HepG2 (cell line): ENCODE results near the gene TGM3. TPM values are rescaled to one million over a fixed set of nuclear protein-coding genes. Genes with fewer than 3 reads are reported as not detected.

ENCODE experiments used
- ATAC-seq: fragments of 200-7000 bp; cut with Tn5 transposase; 3 replicates; pipeline ENCODE4 v1.9.1; 2020; ENCODE audit warnings: mild to moderate bottlenecking, moderate library complexity
- BruUV-seq: library from RNA; stranded (reverse); fragments of 400-500 nt; replicated peaks from 2 replicates; lab custom pipeline; 2021; lab: Mats Ljungman, UMichigan
- CTCF ChIA-PET: fragments of 300-600 bp; formaldehyde crosslinking; extraction: SDS; loops from one replicate; lab custom pipeline; 2021; ENCODE audit warnings: low total read pairs, inconsistent platforms, low intra/inter-chr PET ratio; lab: Yijun Ruan, JAX
- POLR2A ChIA-PET: fragments of 350-600 bp; sonication (Branson Sonifier 250); formaldehyde crosslinking; loops from one replicate; lab custom pipeline; 2020; ENCODE audit warnings: antibody characterized with exemption, inconsistent platforms; lab: Yijun Ruan, JAX
- DNase-seq: peaks from one replicate; pipeline ENCODE4 v3.0.0-alpha.2; 2015; ENCODE audit warnings: low spot score
- FAIRE-seq: peaks from 3 replicates; lab custom pipeline; 2011; peaks lifted over from hg19 to GRCh38; lab: Jason Lieb, UNC
- H2AFZ ChIP-seq: one replicate; pipeline ENCODE4 v1.6.1; 2011; ENCODE audit warnings: low read length, inconsistent platforms
- H3K27ac ChIP-seq: fragments of 300-600 bp; 3 replicates; pipeline ENCODE4 v1.8.0; 2011; ENCODE audit warnings: mixed run types, mild to moderate bottlenecking, mixed read lengths, low read length, inconsistent platforms; ENCODE audit not compliant: insufficient read depth; ENCODE audit errors: extremely low read length
- H3K27me3 ChIP-seq, 2 experiments: fragments of 200-600 bp in 1 of 2; 2 replicates in 1 of 2; 3 replicates in 1 of 2; pipeline versions ENCODE4 v1.6.0 to v1.8.0; 2011; ENCODE audit warnings: low read length in 2 of 2, mild to moderate bottlenecking in 2 of 2, moderate library complexity in 2 of 2, inconsistent platforms in 1 of 2; ENCODE audit not compliant: insufficient read depth in 2 of 2, control insufficient read depth in 1 of 2
- H3K36me3 ChIP-seq, 2 experiments: fragments of 200-600 bp in 1 of 2; replicated peaks in 1 of 2; 2 replicates in 1 of 2; 3 replicates in 1 of 2; pipeline versions ENCODE4 v1.5.1 to v1.8.0; 2011; ENCODE audit warnings: low read length in 2 of 2, inconsistent platforms in 1 of 2; ENCODE audit not compliant: insufficient read depth in 2 of 2, control insufficient read depth in 1 of 2
- H3K4me1 ChIP-seq: 2 replicates; pipeline ENCODE4 v1.5.1; 2012; ENCODE audit warnings: low read length, inconsistent platforms; ENCODE audit not compliant: insufficient read depth
- H3K4me2 ChIP-seq: 2 replicates; pipeline ENCODE4 v1.6.0; 2011; ENCODE audit warnings: low read depth, low read length, inconsistent platforms
- H3K4me3 ChIP-seq, 3 experiments: fragments of 200-600 bp in 1 of 3; sonication (generic), shearing (Covaris generic) in 1 of 3; replicated peaks in 1 of 3; 2 replicates each; pipeline ENCODE4 v1.5.1; 2011 to 2016; ENCODE audit warnings: low read length in 3 of 3, inconsistent platforms in 2 of 3, low read depth in 2 of 3, mild to moderate bottlenecking in 2 of 3, control low read depth in 1 of 3, mixed read lengths in 1 of 3; ENCODE audit not compliant: insufficient read depth in 1 of 3
- H3K79me2 ChIP-seq: one replicate; pipeline ENCODE4 v1.6.1; 2011; ENCODE audit warnings: low read length, inconsistent platforms; ENCODE audit not compliant: insufficient read depth
- H3K9ac ChIP-seq: 2 replicates; pipeline ENCODE4 v1.6.0; 2011; ENCODE audit warnings: mild to moderate bottlenecking, low read depth, low read length, inconsistent platforms; ENCODE audit not compliant: insufficient read depth
- H3K9me3 ChIP-seq: 2 replicates; pipeline ENCODE4 v1.5.1; 2012; ENCODE audit warnings: mild to moderate bottlenecking, low read length
- H4K20me1 ChIP-seq: 2 replicates; pipeline ENCODE4 v1.6.0; 2011; ENCODE audit warnings: inconsistent platforms, mild to moderate bottlenecking, low read length, moderate library complexity; ENCODE audit not compliant: insufficient read depth
- CSRNP1 ChIP-seq: sonication (generic); formaldehyde crosslinking; IDR thresholded peaks from 2 replicates; pipeline ENCODE4 v1.8.1; 2023; ENCODE audit warnings: mild to moderate bottlenecking, missing genetic modification reagents
- MED1 ChIP-seq: sonication (generic); formaldehyde crosslinking; IDR thresholded peaks from 2 replicates; pipeline ENCODE4 v1.4.0; 2020; ENCODE audit warnings: missing genetic modification reagents
- TFE3 ChIP-seq: IDR thresholded peaks from 2 replicates; pipeline ENCODE4 v1.6.1; 2016
- WGBS: methylation state at CpG from one replicate; pipeline ENCODE4 v1.1.6; 2017; ENCODE audit warnings: low lambda C conversion rate; 5-methylcytosine and 5-hydroxymethylcytosine counted together
- in situ Hi-C: cut with HindIII; loops from 2 replicates; pipeline ENCODE4 v1.10.0; 2017; ENCODE audit warnings: low pct_unique_long_range_greater_than_20kb; ENCODE audit not compliant: extremely low pct_ligation_motif_present
- intact Hi-C: fragments of 100-400 bp; cut with micrococcal nuclease; formaldehyde crosslinking; loops from one replicate; pipeline ENCODE4 v1.10.0; 2022; ENCODE audit not compliant: unreplicated experiment
- polyA plus RNA-seq, 8 experiments: library from polyadenylated mRNA; depleted of rRNA in 3 of 8; stranded (reverse) in 7 of 8; unstranded in 1 of 8; fragments of >200 nt; fragmentation: Illumina TruSeq in 4 of 8; extraction: Trizol in 4 of 8; gene quantifications; 2 replicates each; pipeline versions ENCODE4 v1.2.1 to v1.2.3, GENCODE V29; 2011 to 2016; ENCODE audit warnings: low read depth in 4 of 8, missing spikeins in 1 of 8, mixed read lengths in 1 of 8; ENCODE audit not compliant: insufficient read depth in 1 of 8
- total RNA-seq, 5 experiments: library from RNA; depleted of rRNA; stranded (reverse); fragments of >200 nt; fragmentation: Illumina TruSeq; extraction: Trizol; gene quantifications; 2 replicates each; pipeline ENCODE4 v1.2.3, GENCODE V29; 2016; ENCODE audit warnings: low read depth in 1 of 5

TGM3 gene
- total and polyA plus RNA-seq, 2 of the 13 experiments (the other 11 are each of a cell fraction or from before 2014, with no cell fraction given), result not detected

- no peaks in the 10 kb centered on the region for H3K9me3 ChIP-seq
- H3K79me2 ChIP-seq, result no peaks in the 10 kb centered on the region
- in situ Hi-C loops, result no loop called here
- H3K4me3 ChIP-seq, result no peak overlapping the region
- TF ChIP-seq TFE3 (CRISPR knock-in tag) (no peak), CSRNP1 (CRISPR knock-in tag) (no peak), MED1 (CRISPR knock-in tag) (no peak)
- TF ChIP-seq, all 625 proteins: peak for 0
- ChIA-PET CTCF (no interaction called here), POLR2A (no interaction called here)
- Histone ChIP-seq H3K9ac (no peak overlapping the region), H3K36me3 (no peaks in the 10 kb centered on the region), H3K27me3 (peaks cover 0 to 4% of the 10 kb centered on the region in 2 experiments; a peak in 1 of 5 replicates), H3K4me2 (no peak overlapping the region), H3K4me1 (no peaks in the 10 kb centered on the region), H2AFZ (no peak overlapping the region), H4K20me1 (no peaks in the 10 kb centered on the region), H3K27ac (no peak overlapping the region)
- intact Hi-C loops, result no loop called here
- DNase-seq (no peak), ATAC-seq (peak; percentile 27; the same call in 1 of the 3 replicates), FAIRE-seq (no peak)
- WGBS, result 21% methylated on average over 6 of the region's 6 CpGs
- BruUV-seq, result no TSS peak
Measured at GRCh38 chr20:2320813-2321658, 25.2 kb downstream of the TGM3 start.
